BJ (cell line): Measurements from ENCODE around the gene GAB2. TPM values are rescaled to one million over a fixed set of nuclear protein-coding genes. Genes with fewer than 3 reads are reported as not detected.

ENCODE experiments used
- CTCF ChIA-PET: fragments of 350-600 bp; formaldehyde crosslinking; extraction: SDS; loops from one replicate; lab custom pipeline; 2021; ENCODE audit warnings: antibody characterized with exemption, inconsistent platforms; lab: Yijun Ruan, JAX
- POLR2A ChIA-PET: fragments of 300-600 bp; sonication (Branson Sonifier 250); formaldehyde crosslinking; extraction: SDS; loops from one replicate; lab custom pipeline; 2021; ENCODE audit warnings: antibody characterized with exemption; lab: Charles Lee
- DNase-seq: peaks from one replicate; pipeline ENCODE4 v3.0.0-alpha.2; 2011; ENCODE audit warnings: low read depth
- H3K27me3 ChIP-seq: 2 replicates; pipeline ENCODE4 v1.6.0; 2011; ENCODE audit warnings: low read length; ENCODE audit not compliant: control insufficient read depth, insufficient read depth
- H3K36me3 ChIP-seq: 2 replicates; pipeline ENCODE4 v1.5.1; 2011; ENCODE audit warnings: low read length; ENCODE audit not compliant: control insufficient read depth, insufficient read depth
- H3K4me3 ChIP-seq: 2 replicates; pipeline ENCODE4 v1.5.1; 2011; ENCODE audit warnings: low read depth, mild to moderate bottlenecking, control low read depth, low read length
- polyA plus RNA-seq: library from polyadenylated mRNA; depleted of rRNA; stranded (reverse); fragments of >200 nt; gene quantifications from 2 replicates; pipeline ENCODE4 v1.2.3, GENCODE V29; 2011
- TF ChIP-seq, protein P1 (sequence below): IDR thresholded peaks from 2 replicates; pipeline ENCODE4 v1.5.1; 2011; ENCODE audit warnings: low read depth, mild to moderate bottlenecking, control low read depth, inconsistent platforms, low read length, moderate library complexity; ENCODE audit not compliant: insufficient read depth

The GAB2 gene
- polyA plus RNA-seq, 1 experiment = 12.2 TPM

DNA sequence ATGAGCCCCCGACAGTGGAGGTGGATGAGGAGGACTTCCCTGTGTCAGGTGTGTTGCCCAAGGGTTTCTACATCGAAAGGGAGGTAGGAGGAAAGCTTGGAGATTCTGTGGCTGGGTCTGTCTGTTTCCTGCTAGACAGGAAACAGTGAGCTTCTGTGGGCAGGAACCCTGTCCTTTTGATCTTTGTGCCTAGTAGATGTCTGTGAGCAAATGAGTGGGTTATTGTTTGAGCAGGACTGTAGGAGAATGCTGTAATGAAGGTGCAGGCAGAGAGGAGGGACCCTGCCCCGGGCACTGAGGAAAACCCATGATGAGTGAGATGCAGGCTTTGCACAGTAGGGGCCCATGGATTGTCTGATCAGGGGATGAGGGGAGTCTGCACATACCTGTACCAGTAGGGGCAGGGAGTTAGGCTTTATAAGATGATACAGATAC is 214.9 kb downstream of the GAB2 start:
- TF ChIP-seq, protein P1, sequence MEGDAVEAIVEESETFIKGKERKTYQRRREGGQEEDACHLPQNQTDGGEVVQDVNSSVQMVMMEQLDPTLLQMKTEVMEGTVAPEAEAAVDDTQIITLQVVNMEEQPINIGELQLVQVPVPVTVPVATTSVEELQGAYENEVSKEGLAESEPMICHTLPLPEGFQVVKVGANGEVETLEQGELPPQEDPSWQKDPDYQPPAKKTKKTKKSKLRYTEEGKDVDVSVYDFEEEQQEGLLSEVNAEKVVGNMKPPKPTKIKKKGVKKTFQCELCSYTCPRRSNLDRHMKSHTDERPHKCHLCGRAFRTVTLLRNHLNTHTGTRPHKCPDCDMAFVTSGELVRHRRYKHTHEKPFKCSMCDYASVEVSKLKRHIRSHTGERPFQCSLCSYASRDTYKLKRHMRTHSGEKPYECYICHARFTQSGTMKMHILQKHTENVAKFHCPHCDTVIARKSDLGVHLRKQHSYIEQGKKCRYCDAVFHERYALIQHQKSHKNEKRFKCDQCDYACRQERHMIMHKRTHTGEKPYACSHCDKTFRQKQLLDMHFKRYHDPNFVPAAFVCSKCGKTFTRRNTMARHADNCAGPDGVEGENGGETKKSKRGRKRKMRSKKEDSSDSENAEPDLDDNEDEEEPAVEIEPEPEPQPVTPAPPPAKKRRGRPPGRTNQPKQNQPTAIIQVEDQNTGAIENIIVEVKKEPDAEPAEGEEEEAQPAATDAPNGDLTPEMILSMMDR = no peak
- peaks cover 25% of the 10 kb centered on the region for H3K36me3 ChIP-seq
- ChIA-PET CTCF (interaction anchor here (0.6 kb wide), 2 partner anchors 12 to 458 kb away, joined by 3 read pairs; no protein-coding TSS in a partner anchor), POLR2A (no interaction called here)
- no peaks in the 10 kb centered on the region for H3K27me3 ChIP-seq
- no peak overlapping the region for H3K4me3 ChIP-seq
- no peak for DNase-seq

DNA sequence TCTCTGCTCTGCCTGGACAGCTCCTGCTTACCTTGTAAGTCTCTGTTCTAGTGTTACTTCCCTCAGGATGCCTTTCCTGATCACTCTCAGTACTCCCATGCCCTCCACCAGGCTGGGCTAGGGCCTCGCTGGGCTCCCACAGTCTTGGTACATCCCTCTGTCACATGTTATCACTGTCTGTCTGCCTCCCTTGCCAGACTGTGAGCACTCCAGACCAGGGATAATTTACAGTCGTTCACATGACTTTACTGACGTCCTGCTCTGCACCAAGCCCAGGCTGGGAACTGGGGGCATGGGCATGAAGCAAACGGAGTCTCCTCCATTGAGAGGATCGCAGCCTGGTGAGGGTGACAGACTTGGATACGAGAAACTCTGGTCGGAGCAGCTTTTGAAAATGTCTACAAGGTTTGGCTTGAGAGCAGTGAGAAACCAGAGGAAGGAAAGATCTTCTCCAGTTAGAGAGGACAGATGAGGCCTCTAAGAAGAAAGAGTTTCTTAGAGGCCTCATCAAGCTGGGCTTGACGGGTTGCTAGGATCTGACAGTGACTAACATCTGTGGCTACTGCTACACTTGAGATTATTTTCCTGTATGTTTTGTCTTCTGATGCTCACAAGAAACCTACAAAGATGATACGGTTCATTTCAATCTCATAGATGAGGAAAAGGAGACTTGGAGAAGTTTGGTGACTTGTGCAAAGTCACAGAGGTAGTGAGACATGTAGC is 216.4 kb downstream of the GAB2 start:
- DNase-seq = no peak
- Histone ChIP-seq H3K27me3 (no peaks in the 10 kb centered on the region), H3K4me3 (no peak overlapping the region), H3K36me3 (peaks cover 22% of the 10 kb centered on the region)
- CTCF ChIA-PET = interaction anchor here (1.2 kb wide), 1 partner anchor 27 kb away, joined by 3 read pairs; no protein-coding TSS in a partner anchor
- TF ChIP-seq, protein P1 = no peak
- POLR2A ChIA-PET = no interaction called here

DNA sequence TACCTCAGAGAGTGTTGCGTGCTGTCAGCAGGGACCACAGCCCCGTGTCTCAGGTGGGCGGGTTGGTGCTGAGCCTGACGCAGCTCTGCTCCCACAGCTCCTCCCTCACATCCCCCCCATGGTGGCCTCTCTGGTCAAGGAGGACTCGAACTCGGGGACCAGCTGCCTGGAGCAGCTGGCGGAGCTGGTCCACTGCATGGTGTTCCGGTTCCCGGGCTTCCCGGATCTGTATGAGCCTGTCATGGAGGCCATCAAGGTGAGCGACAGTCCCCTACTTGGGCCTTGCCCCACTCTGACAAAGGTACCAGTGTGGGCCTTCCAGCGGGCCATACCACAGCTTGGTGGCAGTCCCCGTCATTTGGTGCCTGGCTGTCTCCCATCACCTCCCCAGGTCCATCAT is 217.1 kb downstream of the GAB2 start:
- DNase-seq = no peak
- POLR2A ChIA-PET = no interaction called here
- no peak overlapping the region for H3K4me3 ChIP-seq
- TF ChIP-seq, protein P1 = no peak
- peaks cover 22% of the 10 kb centered on the region for H3K36me3 ChIP-seq
- H3K27me3 ChIP-seq = no peaks in the 10 kb centered on the region
- CTCF ChIA-PET = interaction anchor here (1.2 kb wide), 1 partner anchor 28 kb away, joined by 3 read pairs; no protein-coding TSS in a partner anchor

DNA sequence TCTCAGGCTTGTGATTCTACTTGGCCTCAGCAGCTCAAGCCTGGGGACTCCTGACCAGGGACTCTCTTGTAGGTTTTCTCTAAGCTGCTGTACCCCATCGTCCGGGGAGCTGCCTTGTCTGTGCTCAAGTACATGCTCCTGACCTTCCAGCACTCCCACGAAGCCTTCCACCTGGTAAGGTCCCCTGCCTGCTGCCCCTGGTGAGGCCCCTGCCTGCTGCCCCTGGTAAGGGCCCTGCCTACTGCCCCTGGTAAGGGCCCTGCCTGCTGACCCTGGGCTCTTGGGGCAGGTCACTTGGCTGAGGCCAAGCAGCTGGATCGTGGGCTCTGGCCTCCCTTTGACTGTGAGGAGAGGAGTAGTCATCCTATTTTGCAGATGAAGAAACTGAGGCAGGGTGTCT is 217.6 kb downstream of the GAB2 start:
- CTCF ChIA-PET = interaction anchor here (1.2 kb wide), 1 partner anchor 28 kb away, joined by 3 read pairs; no protein-coding TSS in a partner anchor
- no peak for DNase-seq
- H3K36me3 ChIP-seq = peaks cover 24% of the 10 kb centered on the region
- POLR2A ChIA-PET = no interaction called here
- H3K4me3 ChIP-seq = no peak overlapping the region
- H3K27me3 ChIP-seq = no peaks in the 10 kb centered on the region
- TF ChIP-seq, protein P1 = no peak

DNA sequence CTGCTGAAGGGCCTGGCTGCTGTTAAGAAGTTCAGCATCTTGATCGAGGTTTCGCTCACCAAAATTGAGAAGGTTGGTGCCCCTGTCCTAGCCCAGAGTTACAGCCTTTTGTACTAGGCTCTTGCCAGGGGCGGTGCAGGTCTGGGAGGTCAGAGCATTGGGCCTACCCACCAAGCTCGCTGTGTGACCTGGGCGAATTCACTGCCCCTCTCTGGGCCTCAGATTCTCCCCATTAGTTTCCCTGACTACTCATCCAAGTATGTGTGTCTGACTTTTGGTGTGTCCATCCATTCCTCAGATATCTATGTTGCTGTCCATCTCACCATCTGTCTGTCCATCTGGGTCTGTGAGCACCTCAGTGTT is 218.0 kb downstream of the GAB2 start:
- Histone ChIP-seq H3K27me3 (no peaks in the 10 kb centered on the region), H3K4me3 (no peak overlapping the region), H3K36me3 (peaks cover 24% of the 10 kb centered on the region)
- CTCF ChIA-PET = no interaction called here
- DNase-seq = no peak
- TF ChIP-seq, protein P1 = no peak
- POLR2A ChIA-PET = no interaction called here
